Neural cell (in vitro differentiated cells): Measurements from ENCODE around the gene TRAPPC6A.

Experiments
- EP300 ChIP-seq: fragments of 450-650 bp; conservative IDR thresholded peaks from 2 replicates; pipeline ENCODE4 v1.6.1; 2014; ENCODE audit warnings: antibody characterized with exemption, mild to moderate bottlenecking, moderate library complexity; ENCODE audit not compliant: poor library complexity, severe bottlenecking
- EZH2 ChIP-seq: fragments of 200-600, 300-800 bp; shearing (Covaris generic), sonication (generic); IDR thresholded peaks from 2 replicates; pipeline ENCODE4 v1.6.1; 2014; ENCODE audit warnings: antibody characterized with exemption, low read length, borderline replicate concordance, mild to moderate bottlenecking; ENCODE audit not compliant: insufficient read depth, poor library complexity, severe bottlenecking
- MXI1 ChIP-seq: fragments of 450-650 bp; conservative IDR thresholded peaks from 2 replicates; pipeline ENCODE4 v1.6.1; 2014; ENCODE audit warnings: antibody characterized with exemption, mild to moderate bottlenecking; ENCODE audit not compliant: poor library complexity, severe bottlenecking
- RAD21 ChIP-seq: fragments of 450-650 bp; conservative IDR thresholded peaks from 2 replicates; pipeline ENCODE4 v1.6.1; 2014; ENCODE audit warnings: antibody characterized with exemption, mild to moderate bottlenecking, moderate library complexity
- TF ChIP-seq, protein P1 (sequence below): fragments of 450-650 bp; IDR thresholded peaks from 2 replicates; pipeline ENCODE4 v1.5.1; 2014; ENCODE audit warnings: antibody characterized with exemption, mild to moderate bottlenecking, moderate library complexity; ENCODE audit not compliant: poor library complexity, severe bottlenecking

DNA sequence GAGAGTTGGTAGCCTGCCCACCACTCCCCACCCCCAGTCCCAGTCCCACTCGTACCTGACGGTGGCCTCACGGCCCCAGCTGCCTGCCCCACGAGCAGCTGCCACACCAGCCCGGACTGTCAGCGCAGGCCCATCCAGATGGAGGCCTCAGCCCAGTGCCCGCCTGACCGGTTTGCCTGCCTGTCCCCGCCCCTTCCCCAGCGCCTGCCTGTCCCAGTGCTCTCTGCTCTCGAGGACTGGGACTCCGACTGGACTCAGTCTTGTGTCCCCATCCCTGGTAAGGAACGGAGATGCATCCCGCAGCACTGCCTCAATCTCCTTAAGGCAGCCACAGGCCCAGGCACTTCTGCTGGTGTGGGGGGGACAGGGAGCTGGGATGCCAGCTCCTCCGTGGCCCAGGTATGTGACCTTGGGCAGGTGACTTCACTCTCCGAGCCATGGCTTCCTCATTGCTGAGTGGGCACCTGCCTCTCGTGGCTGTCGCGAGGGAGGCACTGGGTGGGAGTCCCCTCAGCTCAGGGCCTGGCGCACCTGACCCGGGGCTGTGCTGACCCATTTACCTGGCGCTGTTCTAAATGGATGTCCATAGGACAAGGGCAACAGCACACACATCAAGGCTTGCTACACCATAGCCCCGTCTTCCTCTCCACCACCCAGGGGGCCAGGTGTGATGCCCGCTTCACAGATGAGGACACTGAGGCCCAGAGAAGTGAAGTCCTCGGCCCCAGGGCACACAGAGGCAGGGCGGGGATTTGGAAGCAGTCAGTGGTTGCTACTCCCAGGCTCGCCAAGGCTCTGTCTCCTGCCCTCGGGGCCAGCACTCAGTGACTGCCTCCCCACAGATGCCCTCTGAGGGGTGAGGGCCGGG is 16.9 kb downstream of the TRAPPC6A start, which contains the start of gene NKPD1:
- no peak for TF ChIP-seq EZH2
- TF ChIP-seq MXI1: no peak
- TF ChIP-seq, protein P1, sequence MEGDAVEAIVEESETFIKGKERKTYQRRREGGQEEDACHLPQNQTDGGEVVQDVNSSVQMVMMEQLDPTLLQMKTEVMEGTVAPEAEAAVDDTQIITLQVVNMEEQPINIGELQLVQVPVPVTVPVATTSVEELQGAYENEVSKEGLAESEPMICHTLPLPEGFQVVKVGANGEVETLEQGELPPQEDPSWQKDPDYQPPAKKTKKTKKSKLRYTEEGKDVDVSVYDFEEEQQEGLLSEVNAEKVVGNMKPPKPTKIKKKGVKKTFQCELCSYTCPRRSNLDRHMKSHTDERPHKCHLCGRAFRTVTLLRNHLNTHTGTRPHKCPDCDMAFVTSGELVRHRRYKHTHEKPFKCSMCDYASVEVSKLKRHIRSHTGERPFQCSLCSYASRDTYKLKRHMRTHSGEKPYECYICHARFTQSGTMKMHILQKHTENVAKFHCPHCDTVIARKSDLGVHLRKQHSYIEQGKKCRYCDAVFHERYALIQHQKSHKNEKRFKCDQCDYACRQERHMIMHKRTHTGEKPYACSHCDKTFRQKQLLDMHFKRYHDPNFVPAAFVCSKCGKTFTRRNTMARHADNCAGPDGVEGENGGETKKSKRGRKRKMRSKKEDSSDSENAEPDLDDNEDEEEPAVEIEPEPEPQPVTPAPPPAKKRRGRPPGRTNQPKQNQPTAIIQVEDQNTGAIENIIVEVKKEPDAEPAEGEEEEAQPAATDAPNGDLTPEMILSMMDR: no peak
- TF ChIP-seq RAD21: no peak
- no peak for TF ChIP-seq EP300
